GM20431 (cell line): ENCODE results near the gene CERS1.

Experiments
- in situ Hi-C: fragments of 300-500 bp; cut with MseI, MboI; formaldehyde crosslinking; loops from one replicate; pipeline ENCODE4 v1.15.0; 2020; ENCODE audit warnings: low sequenced_read_pairs; ENCODE audit not compliant: unreplicated experiment

CERS1 gene

DNA sequence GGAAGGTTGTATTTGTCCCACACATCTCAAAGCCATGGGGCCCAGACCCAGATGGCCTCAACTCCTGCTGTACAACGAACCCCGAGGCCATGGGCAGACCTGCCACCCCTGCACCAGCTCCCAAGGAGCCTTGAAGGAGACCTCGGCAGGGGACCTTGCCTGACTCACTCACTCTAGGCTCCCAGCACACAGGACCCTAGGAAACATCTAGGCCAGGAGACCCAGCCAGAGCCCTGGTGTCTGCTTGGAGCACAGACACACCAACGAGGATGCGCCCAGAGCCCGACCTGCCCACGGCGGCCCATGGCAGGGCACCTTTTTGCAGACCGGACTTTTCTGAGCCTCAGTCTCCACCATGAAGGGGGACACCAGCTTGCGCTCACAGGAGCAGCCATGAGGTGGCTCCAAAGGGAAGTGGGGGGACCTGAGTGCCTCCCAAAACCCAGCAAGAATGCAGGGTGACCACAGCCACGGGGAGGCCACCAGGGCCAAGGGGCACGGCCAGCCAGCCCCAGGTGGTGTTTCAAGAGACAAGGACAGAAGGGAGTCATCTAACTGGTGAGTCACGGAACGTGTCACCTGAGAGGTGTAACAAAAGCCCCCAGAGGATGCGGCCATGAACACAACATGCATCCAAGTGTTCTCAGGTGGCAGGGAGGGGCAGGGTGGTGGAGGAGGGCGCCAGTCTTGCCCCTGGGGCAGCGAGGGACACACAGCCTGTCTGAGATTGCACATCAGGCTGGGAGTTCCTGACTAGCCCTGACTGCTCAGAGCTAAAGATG, 4.9 kb upstream of the CERS1 start:
- in situ Hi-C loops = no loop called here

DNA sequence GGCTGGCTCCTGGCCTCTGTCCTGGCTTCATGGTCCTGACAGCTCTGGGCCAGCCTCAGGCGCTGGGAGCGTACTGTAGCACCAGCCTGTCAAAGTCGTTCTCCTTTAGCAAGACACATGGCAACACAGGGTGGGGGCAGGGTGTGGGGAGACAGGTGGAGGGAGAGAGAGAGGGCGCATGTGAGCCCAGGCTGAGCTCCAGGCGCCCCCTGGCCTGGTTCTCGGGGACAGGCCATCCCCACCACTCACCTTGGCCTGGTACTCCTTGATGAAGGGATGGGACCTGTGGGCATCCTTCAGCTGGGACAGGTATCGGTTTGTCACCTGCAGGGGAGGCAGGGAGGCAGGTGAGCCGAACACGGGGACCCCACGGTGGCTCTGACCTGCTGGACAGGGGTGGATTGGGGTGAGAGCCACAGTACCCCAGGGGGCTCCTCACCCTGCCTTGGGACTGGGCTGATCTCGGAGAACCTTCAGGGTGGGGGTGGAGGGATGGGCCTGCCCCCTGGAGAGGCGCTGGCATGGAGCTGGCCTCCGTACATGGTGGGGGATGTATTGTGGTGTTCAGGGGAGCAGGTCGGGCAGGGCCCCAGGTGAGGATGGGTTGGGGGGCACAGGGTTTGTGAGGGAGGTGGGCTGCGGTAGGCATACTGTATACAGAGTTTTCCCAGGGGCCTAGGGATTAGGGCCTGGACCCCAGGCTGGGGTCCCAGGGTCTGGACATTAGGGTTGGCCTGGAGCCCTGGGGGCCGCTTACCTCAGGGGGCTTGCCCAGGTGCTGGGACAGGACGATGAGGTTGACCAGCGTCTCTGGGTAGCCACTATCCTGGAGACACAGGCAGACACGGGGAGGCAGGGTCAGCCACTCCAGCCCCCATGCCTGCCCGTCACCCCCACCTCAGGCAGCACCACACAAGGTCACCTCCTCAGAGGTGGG, 3.9 kb upstream of the CERS1 start:
- in situ Hi-C loops = no loop called here

DNA sequence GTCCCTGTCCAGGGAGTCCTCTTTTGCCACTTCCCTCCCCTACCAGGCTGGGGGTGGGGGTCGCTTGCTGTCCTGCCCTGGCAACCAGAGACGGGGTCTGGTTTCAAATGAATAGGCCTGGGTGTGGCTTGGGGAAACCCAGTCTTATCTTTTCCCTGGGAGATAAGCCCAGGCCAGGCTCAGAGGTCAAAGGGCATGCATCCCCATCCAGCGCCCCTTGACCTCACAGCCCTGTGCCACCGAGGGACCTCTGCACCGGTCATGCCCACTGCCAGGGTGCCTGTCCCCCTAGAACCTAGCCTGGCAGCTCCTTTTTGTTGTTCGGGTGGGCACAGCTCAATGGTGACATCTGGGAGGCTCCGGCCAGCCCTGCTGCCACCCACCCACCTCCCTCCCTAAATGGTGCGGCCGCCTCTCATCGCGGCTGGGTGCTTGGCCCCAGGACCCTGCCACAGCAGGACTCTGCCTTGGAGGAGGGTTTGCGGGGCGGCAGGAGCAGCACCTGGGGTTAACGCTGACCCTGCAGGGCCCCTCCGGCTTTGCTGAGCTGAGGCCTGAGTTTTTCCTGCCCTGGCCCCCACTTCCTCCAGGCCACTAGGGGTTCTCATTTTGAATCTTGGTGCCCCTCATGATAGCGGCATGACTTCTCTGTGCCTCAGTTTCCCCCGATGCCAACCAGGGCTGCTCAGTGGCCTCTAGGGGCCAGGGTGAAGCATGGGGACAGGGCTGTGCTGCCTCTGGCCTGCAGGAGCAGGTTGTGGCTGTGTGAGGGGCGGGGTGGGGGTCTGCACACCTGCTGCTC, 2.9 kb upstream of the CERS1 start:
- in situ Hi-C loops = no loop called here

DNA sequence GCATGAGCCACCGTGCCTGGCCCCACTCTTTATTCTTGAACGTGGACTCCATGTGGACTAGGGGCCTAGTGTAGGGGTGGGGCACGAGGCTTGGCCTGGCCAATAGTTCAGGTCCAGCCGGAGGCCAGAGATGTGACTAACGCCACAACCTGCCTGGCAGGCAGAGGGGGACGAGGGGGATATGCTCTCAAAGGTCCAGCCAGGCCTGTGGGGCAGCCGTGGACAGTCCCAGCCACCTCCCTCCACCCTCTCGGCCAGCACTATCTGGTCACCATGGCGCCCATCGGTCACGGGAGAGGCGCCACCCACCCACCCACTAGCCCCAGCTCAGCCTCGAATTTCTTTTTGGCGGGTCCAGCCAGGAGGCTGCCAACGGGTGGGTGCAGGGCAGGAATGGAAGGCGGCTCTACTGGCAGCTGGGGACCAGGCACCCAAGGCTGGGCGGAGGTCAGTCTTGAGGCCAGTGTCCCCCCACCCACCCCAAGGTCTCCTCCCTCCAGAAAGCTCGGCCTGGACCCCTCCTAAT, 2.2 kb upstream of the CERS1 start:
- in situ Hi-C loops = no loop called here

DNA sequence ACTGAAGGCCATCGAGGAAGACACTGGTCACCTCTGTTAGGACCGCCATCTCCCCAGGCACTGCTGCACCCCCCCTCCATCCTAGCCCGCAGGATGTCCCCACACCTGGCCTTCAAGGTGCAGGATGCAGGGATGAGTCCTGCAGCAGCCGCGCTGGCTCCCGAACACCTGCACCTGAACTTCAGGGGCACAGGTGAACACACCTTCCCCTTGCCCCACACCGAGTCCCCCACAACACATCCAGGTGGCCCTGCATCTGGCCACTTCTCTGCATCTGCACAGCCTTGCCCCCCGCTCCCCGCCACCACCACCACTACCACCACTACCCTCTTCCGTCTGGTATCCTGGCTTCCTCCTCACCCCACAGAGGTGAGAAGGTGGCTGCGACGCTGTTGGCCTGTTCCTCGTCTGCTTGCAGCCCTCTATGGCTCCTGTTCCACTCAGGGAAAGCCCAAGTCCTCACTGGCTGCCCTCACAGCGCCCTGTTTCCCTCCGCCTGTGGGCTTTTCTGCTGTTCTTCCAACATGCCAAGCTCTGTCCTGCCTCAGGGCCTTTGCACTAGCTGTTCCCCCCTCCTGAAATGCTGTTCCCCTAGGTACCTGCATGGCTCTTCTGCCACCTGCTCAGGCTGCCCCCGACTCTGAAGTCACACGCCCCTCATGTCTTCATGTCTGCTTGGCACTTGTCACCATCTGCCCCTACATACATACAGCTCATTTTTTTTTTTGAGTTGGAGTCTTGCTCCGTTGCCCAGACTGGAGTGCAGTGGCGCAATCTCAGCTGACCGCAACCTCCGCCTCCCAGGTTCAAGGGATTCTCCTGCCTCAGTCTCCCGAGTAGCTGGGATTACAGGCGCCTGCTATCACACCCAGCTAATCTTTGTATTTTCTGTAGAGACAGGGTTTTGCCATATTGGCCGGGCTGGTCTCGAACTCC, 1.4 kb upstream of the CERS1 start:
- in situ Hi-C loops = no loop called here

DNA sequence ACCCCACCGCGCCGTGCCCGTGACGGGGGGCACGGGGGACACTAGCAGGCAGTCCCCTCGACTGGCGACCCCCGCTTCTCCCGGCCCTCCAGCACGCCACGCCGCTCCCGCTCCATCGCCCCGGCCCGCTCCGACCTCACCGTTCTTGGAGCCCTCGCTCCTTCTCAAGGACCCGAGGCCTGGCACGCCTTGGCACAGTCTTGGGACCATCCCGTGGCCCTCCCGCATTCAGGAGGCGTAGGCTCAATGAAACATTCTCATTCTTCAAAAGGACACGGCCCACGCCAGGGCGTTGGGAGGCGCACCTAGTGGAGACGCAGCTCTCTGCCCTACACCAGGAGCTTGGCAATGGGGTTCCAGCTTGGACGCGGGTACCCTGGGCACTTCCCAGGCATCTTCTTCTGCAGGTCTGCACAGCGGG, 473 bp upstream of the CERS1 start:
- in situ Hi-C loops = no loop called here

DNA sequence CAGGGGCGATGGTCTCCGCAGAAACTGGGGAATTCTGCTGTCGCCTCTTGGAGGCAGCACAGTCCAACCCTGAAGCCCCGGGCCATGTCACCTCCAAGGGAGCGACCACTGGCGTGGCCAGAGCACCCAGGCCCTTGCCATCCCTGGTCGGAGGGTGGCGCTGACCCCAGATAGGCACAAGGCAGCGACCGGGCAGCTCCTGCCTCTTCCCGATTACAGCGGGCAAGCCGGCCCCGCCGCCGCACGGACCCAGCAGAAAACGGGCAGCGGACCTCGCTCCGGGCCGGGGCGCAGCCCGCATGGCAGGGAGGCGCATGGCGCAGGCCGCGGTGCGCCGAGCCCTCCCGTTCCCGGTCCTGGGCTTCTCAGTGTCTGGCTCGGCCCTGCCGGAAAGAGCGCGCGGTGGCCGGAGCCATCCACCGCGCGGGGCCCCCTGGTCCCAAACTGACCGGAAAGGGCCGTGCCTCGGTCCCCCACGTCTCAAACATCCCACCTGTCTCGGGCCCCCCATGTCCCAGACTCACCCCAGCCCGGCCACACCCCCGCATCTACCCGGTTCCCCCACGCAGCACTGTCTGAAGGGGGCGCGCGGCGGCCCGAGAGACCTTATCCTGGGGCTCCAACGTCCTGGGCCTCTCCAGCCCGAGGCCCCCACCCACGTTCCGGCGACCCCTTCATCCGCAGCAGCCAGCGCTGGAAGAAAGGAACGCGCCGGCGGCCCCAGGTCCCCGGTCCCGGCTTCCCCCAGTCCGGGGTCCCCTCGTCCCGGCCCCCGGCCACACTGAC, 727 bp downstream of the CERS1 start:
- in situ Hi-C loops = no loop called here

DNA sequence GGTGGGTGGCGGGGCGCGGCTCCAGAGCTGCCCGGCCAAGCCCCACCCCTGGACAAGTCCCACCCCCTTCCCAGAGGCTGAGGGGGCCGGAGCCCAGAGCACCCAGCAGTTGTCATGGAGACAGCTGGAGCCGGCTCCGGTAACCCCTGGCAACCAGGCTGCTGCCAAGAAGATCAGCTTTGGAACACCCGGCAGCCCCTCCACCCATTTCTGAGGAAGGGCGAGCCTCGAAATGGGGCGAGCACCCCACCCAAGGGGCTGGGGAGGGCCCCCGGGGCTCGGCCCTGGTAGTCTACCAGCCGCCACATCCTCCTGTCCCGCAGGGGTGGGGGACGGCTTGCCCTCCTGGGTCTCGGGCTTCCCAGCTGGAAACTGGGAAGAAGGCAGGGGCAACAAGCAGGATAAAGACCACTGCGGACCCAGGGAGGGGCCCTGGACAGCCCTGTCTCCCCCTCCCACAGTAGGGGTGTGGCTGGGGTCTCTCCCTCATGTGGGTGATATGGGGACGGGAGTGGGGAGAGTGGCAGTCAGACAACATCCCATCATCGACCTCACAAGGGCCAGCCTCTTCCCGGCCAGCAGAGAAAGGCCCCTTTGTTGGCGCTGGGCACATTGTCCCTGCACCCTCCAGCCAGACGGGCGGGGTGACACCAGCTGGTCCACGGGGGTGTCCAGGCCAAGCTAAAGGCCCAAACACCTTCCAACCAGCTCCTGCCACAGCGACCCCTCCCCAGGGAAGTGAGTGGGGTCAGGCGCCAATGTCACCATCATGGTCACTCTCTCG, 1.5 kb downstream of the CERS1 start:
- in situ Hi-C loops = no loop called here

DNA sequence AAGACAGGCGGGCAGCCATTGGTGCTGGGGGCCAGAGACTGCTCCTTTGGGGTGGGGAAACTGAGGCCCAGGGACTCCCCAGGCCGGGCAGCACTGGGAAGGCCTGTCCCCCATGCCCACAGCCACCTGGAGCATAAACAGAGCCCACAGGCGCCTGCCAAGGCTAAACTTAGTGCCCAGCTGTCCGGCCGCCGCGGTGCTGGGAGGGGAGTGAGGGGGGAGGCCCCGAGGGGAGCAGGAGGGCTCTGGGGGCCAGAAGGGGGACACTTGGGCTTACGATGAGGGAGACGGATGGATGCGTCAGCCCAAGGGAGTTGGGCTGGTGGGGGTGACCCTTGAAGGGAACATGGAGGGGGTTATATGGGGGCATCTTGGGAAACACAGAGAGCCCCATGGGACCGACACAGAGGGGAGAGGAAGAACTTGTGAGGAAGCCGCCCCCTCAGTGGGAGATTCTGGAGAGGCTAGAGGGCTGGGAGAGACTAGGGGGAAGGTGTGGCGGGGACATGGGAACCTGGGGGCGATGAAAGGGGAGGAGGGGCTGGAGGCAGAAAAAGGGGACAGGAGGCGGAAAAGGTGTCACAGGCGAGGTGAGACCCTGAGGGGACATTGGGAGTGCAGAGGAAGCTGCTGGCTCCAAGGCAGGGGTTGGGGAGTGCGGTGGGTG, 2.2 kb downstream of the CERS1 start:
- in situ Hi-C loops = no loop called here

DNA sequence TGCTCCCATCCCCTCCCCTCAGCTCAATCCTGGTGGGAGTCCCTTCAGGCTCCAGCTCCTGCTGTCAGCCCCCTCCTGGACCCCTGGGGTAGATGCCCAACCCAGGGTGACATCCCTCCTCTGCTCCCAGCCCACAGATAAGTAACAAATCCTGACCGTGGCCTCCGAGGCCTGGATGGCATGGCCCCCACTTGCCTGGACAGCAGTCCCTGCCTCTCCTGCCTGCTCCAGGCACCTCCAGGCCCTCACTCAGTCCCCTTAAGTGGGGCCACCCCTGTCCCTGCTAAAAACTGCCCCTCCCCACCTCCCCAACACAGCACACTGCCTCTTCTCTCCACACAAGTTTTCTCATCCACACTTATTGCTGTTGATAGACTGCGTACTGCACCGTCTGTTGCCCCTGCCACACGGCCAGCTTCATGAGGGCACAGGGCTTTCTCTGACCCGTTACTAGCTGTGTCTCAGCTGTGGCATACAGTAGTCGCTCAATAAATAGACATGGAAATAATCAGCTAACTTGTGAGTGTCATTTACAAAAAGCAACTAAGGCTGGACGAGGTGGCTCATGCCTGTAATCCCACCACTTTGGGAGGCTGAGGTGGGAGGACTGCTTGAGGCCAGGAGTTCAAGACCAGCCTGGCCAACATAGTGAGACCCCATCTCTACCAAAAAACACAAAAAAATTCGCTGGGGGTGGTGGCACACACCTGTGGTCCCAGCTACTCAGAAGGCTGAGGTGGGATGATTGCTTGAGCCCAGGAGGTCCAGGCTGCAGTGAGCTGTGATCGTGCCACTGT, 5.8 kb downstream of the CERS1 start:
- in situ Hi-C loops = no loop called here

DNA sequence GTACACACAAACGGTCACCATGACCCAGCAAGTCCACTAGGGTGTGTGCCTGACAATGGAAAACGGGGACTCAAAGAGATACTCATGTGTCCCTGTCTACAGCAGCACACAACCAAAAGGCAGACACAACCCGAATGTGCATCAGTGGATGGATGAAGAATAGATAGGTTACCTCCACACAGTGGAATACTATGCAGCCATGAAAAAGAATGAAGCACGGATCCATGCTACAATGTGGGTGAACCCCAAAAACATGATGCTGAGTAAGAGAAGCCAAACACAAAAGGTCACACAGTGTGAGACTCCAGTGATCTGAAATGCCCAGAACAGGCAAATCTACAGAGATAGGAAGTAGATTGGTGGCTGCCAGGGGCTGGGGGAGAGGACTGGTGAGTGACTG, 9.0 kb downstream of the CERS1 start:
- in situ Hi-C loops = no loop called here

DNA sequence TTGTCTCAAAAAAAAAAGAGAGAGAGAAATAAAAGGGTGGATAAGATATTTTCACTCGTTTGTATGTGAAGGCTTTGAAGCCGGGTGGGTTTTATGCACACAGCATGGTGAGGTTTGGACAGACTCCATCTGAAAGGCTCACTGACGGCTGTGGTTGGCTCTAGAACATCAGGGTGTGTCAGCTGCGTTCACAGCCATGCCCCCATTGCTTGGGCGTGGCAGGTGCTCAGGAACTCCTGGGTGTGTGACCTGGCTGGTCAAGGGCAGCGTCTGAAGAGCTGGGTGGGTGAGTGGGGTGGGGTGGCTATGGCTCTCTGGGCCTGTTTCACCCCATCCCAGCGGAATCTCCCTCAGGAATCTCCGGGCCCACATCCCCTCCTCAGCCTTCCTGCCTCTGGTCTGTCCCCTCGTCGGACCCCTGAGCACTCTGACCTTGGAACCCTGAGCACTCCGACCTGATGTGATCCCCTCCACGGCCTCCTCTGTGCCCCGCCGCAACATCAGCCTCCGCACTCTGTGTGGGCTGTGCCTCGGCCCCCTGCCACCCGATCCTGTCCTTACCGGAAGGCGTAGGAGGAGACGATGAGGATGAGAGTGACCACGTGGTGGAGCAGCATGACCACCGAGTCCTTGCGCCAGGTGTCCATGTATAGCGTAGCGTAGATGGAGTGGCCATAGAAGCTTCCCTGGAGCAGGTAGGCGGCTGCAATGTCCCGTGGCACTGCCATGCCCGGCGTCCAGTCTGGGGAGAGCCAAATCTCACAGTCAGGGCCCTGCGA, 12.2 kb downstream of the CERS1 start:
- in situ Hi-C loops = no loop called here

DNA sequence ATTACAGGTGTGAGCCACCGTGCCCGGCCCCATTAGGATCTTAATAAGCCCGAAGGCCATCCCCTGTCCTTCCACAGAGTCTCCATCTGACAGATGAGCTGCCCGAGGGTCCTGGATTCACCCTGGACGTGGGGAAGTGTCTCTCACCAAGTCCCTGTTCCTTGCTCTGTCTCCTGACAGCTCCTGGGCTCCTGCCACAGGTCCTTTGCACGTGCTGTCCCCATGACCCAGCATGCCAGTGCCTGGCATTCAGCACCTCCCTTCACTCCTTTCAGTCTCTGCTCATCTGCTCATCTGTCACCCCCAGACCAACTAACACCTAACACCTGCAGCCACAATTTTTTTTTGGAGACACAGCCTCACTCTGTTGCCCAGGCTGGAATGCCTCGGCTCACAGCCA, 14.5 kb downstream of the CERS1 start:
- in situ Hi-C loops = no loop called here

DNA sequence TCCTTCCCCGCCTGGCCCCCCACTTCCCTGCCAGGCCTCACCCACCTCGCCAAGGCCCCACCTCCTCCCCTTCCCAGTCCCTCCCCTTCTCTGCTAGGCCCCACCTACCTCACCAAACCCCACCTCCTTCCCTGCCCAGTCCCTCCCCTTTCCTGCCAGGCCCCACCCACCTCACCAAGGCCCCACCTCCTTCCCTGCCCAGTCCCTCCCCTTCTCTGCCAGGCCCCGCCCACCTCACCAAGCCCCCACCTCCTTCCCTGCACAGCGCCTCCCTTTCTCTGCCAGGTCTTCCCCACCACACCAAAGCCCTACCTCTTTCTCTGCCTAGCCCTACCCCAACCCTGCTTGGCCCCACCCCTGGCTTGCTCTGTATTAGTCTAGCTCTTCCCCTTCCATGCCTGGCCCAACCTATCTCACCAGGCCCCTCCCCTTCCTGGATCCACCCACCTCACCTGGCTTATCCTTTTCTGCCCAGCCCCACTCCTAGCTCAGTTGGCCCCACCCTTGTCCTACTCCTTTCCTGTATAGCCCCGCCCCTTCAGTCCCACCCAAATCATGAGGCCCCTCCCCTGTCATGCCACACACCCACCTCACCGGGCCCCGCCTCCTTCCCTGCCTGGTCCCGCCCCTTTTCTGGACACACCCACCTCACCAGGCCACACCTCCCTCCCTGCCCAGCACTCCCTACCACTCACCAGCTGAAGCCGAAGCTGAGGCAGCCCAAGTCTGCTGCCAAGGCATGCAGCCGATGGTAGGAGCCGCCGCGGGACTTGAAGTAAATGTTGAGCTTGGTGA, 16.2 kb downstream of the CERS1 start:
- in situ Hi-C loops = no loop called here
